H1 (cell line): ENCODE results near the gene SEZ6L. TPM values are rescaled to one million over a fixed set of nuclear protein-coding genes. Genes with fewer than 3 reads are reported as not detected.
A peak's percentile ranks its signal among the peaks of the same experiment; 100 is the strongest.

Source experiments
- CTCF ChIA-PET: fragments of 300-600 bp; sonication (Branson Sonifier 250); formaldehyde crosslinking; loops from one replicate; lab custom pipeline; 2021; ENCODE audit not compliant: partially characterized antibody; lab: Charles Lee
- POLR2A ChIA-PET: fragments of 300-600 bp; sonication (Branson Sonifier 250); formaldehyde crosslinking; loops from one replicate; lab custom pipeline; 2021; ENCODE audit warnings: inconsistent platforms; ENCODE audit not compliant: partially characterized antibody; lab: Charles Lee
- DNase-seq, 2 experiments: peaks; one replicate each; pipeline versions ENCODE4 v3.0.0 to v3.0.0-alpha.2; 2010 to 2022; ENCODE audit warnings: low spot score in 2 of 2, low read depth in 1 of 2, mixed read lengths in 1 of 2
- FAIRE-seq: peaks from 2 replicates; lab custom pipeline; 2011; peaks lifted over from hg19 to GRCh38; lab: Jason Lieb, UNC
- H2AFZ ChIP-seq: 2 replicates; pipeline ENCODE4 v1.8.1; 2012; ENCODE audit warnings: low read length, inconsistent platforms
- H2AK5ac ChIP-seq: 2 replicates; pipeline ENCODE4 v1.6.1; 2013; ENCODE audit warnings: low read depth, low read length
- H2BK120ac ChIP-seq: replicated peaks from 2 replicates; pipeline ENCODE3; 2013; ENCODE audit warnings: low read depth, low read length, inconsistent platforms
- H2BK12ac ChIP-seq: 2 replicates; pipeline ENCODE4 v1.6.1; 2013; ENCODE audit warnings: low read depth, low read length
- H2BK15ac ChIP-seq: 2 replicates; pipeline ENCODE4 v1.6.1; 2013; ENCODE audit warnings: low read length
- H2BK20ac ChIP-seq: 2 replicates; pipeline ENCODE4 v1.6.1; 2013; ENCODE audit warnings: low read length
- H2BK5ac ChIP-seq: 2 replicates; pipeline ENCODE4 v1.6.1; 2013; ENCODE audit warnings: low read depth, low read length
- H3K14ac ChIP-seq: 2 replicates; pipeline ENCODE4 v1.6.1; 2013; ENCODE audit warnings: inconsistent platforms; ENCODE audit not compliant: insufficient read length
- H3K18ac ChIP-seq: 2 replicates; pipeline ENCODE4 v1.6.1; 2013; ENCODE audit warnings: low read length; ENCODE audit errors: extremely low read depth
- H3K23ac ChIP-seq: 2 replicates; pipeline ENCODE4 v1.6.1; 2013; ENCODE audit warnings: inconsistent platforms; ENCODE audit not compliant: insufficient read length
- H3K23me2 ChIP-seq: 2 replicates; pipeline ENCODE4 v1.6.1; 2013; ENCODE audit warnings: low read depth, low read length
- H3K27ac ChIP-seq: 2 replicates; pipeline ENCODE4 v1.6.1; 2011; ENCODE audit warnings: low read depth, low read length, inconsistent platforms
- H3K27me3 ChIP-seq, 4 experiments: replicated peaks in 1 of 4; 1 replicate in 1 of 4; 2 replicates in 3 of 4; pipeline versions ENCODE4 v1.6.1 to v1.8.1; 2011 to 2013; ENCODE audit warnings: low read length in 3 of 4, mild to moderate bottlenecking in 3 of 4, inconsistent platforms in 2 of 4, mixed read lengths in 2 of 4, moderate library complexity in 1 of 4; ENCODE audit not compliant: control insufficient read depth in 3 of 4, insufficient read depth in 3 of 4; ENCODE audit errors: extremely low read depth in 1 of 4
- H3K36me3 ChIP-seq, 4 experiments: 2 replicates each; pipeline versions ENCODE4 v1.6.1 to v1.8.1; 2011 to 2013; ENCODE audit warnings: mild to moderate bottlenecking in 4 of 4, low read length in 3 of 4, moderate library complexity in 2 of 4, control low read depth in 1 of 4, inconsistent platforms in 1 of 4; ENCODE audit not compliant: insufficient read depth in 4 of 4, control insufficient read depth in 2 of 4
- H3K4ac ChIP-seq: replicated peaks from 2 replicates; pipeline ENCODE3; 2013; ENCODE audit warnings: low read length, low read depth, mixed read lengths, inconsistent platforms; ENCODE audit not compliant: insufficient read length
- H3K4me1 ChIP-seq, 4 experiments: replicated peaks in 1 of 4; 1 replicate in 1 of 4; 2 replicates in 3 of 4; pipeline versions ENCODE4 v1.6.1 to v1.8.1; 2011 to 2013; ENCODE audit warnings: low read length in 3 of 4, inconsistent platforms in 2 of 4, mixed read lengths in 1 of 4; ENCODE audit not compliant: insufficient read depth in 4 of 4, control insufficient read depth in 3 of 4
- H3K4me2 ChIP-seq, 2 experiments: 2 replicates each; pipeline versions ENCODE4 v1.6.1 to v1.8.1; 2011 to 2013; ENCODE audit warnings: low read depth in 2 of 2, low read length in 2 of 2, control low read depth in 1 of 2, inconsistent platforms in 1 of 2, mild to moderate bottlenecking in 1 of 2; ENCODE audit not compliant: insufficient read depth in 1 of 2
- H3K4me3 ChIP-seq, 4 experiments: fragments of 200-600, 300-600 bp in 1 of 4; sonication (generic), shearing (Covaris generic), sonication (Bioruptor Twin) in 1 of 4; 2 replicates each; pipeline versions ENCODE4 v1.5.1 to v1.8.1; 2011 to 2016; ENCODE audit warnings: low read length in 4 of 4, low read depth in 3 of 4, control low read depth in 2 of 4, inconsistent platforms in 2 of 4, mild to moderate bottlenecking in 2 of 4, mixed read lengths in 1 of 4, moderate library complexity in 1 of 4; ENCODE audit not compliant: insufficient read depth in 2 of 4; ENCODE audit errors: extremely low read depth in 1 of 4
- H3K56ac ChIP-seq: replicated peaks from 2 replicates; pipeline ENCODE3; 2013; ENCODE audit warnings: low read depth, mild to moderate bottlenecking, mixed read lengths, low read length, inconsistent platforms; ENCODE audit not compliant: insufficient read length
- H3K79me1 ChIP-seq: 2 replicates; pipeline ENCODE4 v1.6.1; 2013; ENCODE audit warnings: low read depth, low read length, control low read depth
- H3K79me2 ChIP-seq, 2 experiments: 2 replicates each; pipeline versions ENCODE4 v1.6.1 to v1.8.1; 2012 to 2013; ENCODE audit warnings: low read length in 2 of 2, mild to moderate bottlenecking in 2 of 2, inconsistent platforms in 1 of 2; ENCODE audit not compliant: insufficient read depth in 2 of 2, control insufficient read depth in 1 of 2
- H3K9ac ChIP-seq, 4 experiments: replicated peaks in 1 of 4; 1 replicate in 1 of 4; 2 replicates in 3 of 4; pipeline versions ENCODE4 v1.6.1 to v1.8.1; 2011 to 2013; ENCODE audit warnings: low read depth in 3 of 4, low read length in 3 of 4, control low read depth in 2 of 4, mild to moderate bottlenecking in 2 of 4, moderate library complexity in 2 of 4, inconsistent platforms in 1 of 4; ENCODE audit errors: extremely low read depth in 1 of 4
- H3K9me3 ChIP-seq, 2 experiments: 2 replicates each; pipeline versions ENCODE4 v1.6.1 to v1.8.1; 2012 to 2013; ENCODE audit warnings: mild to moderate bottlenecking in 2 of 2, moderate library complexity in 2 of 2, control low read depth in 1 of 2, inconsistent platforms in 1 of 2, low read depth in 1 of 2, low read length in 1 of 2, mixed read lengths in 1 of 2; ENCODE audit not compliant: insufficient read depth in 2 of 2
- H4K20me1 ChIP-seq, 2 experiments: replicated peaks in 1 of 2; 2 replicates each; pipeline versions ENCODE3 to v1.8.1; 2011 to 2013; ENCODE audit warnings: inconsistent platforms in 2 of 2, low read length in 2 of 2, mild to moderate bottlenecking in 1 of 2; ENCODE audit not compliant: insufficient read depth in 2 of 2, control insufficient read depth in 1 of 2
- H4K5ac ChIP-seq: 2 replicates; pipeline ENCODE4 v1.6.1; 2013; ENCODE audit warnings: low read length, low read depth, mixed read lengths, inconsistent platforms; ENCODE audit not compliant: insufficient read length
- H4K8ac ChIP-seq: 2 replicates; pipeline ENCODE4 v1.8.0; 2013; ENCODE audit warnings: mild to moderate bottlenecking, moderate library complexity, low read length, inconsistent platforms; ENCODE audit not compliant: insufficient read depth; ENCODE audit errors: extremely low read depth
- H4K91ac ChIP-seq: replicated peaks from 2 replicates; pipeline ENCODE3; 2013; ENCODE audit warnings: low read length, mixed read lengths, inconsistent platforms; ENCODE audit not compliant: insufficient read length
- CBX8 ChIP-seq: fragments of 300-800, 300-1000 bp; sonication (generic); IDR thresholded peaks from 2 replicates; pipeline ENCODE4 v1.7.1; 2016; ENCODE audit warnings: low read depth, low read length, borderline replicate concordance
- KDM1A ChIP-seq: fragments of 200-600, 300-600 bp; sonication (generic); IDR thresholded peaks from 2 replicates; pipeline ENCODE4 v1.7.1; 2016; ENCODE audit warnings: mild to moderate bottlenecking, low read length, borderline replicate concordance
- KDM4A ChIP-seq: IDR thresholded peaks from one replicate; pipeline ENCODE4 v1.7.1; 2012; ENCODE audit warnings: low read depth, mild to moderate bottlenecking, moderate library complexity, low read length, inconsistent platforms; ENCODE audit not compliant: severe bottlenecking
- SIN3A ChIP-seq, 2 experiments: IDR thresholded peaks in 1 of 2; conservative IDR thresholded peaks in 1 of 2; 2 replicates each; pipeline ENCODE4 v1.6.1; 2011 to 2012; ENCODE audit warnings: low read length in 2 of 2, improper control_type of control experiment in 1 of 2, low read depth in 1 of 2, mild to moderate bottlenecking in 1 of 2
- TAF1 ChIP-seq: IDR thresholded peaks from 2 replicates; pipeline ENCODE4 v1.6.1; 2011; ENCODE audit warnings: mild to moderate bottlenecking, low read depth, low read length
- WGBS, 2 experiments: shearing (Covaris generic) in 1 of 2; methylation state at CpG; one replicate each; pipeline versions ENCODE4 v1.1.6 to v1.1.7; 2013 to 2015; ENCODE audit warnings: low lambda C conversion rate in 2 of 2, mixed read lengths in 2 of 2, inconsistent platforms in 1 of 2, low coverage in 1 of 2, missing lambda C conversion rate in 1 of 2; ENCODE audit not compliant: insufficient replicate concordance in 2 of 2, insufficient coverage in 1 of 2, insufficient read length in 1 of 2; ENCODE audit errors: extremely low coverage in 1 of 2, missing lambda C conversion rate in 1 of 2; 5-methylcytosine and 5-hydroxymethylcytosine counted together
- polyA plus RNA-seq, 7 experiments: library from polyadenylated mRNA; depleted of rRNA in 3 of 7; stranded (reverse) in 5 of 7; unstranded in 2 of 7; fragments of >200 nt in 5 of 7; fragments of 200-250 nt in 2 of 7; gene quantifications; 1 replicate in 5 of 7; 2 replicates in 1 of 7; 4 replicates in 1 of 7; pipeline versions ENCODE4 v1.2.1 to v1.2.3, GENCODE V29; 2011 to 2013; ENCODE audit warnings: missing spikeins in 2 of 7, mixed read lengths in 2 of 7
- total RNA-seq: library from RNA; stranded (reverse); fragmentation: NEBNext Ultra II Directional; extraction: Animal tissue kit (Norgen Biotek cat#: 25700); gene quantifications from 2 replicates; pipeline ENCODE4 v1.2.1, GENCODE V29; 2021

The SEZ6L gene
- total and polyA plus RNA-seq, 2 of the 8 experiments (the other 6 are each of a cell fraction or from before 2014, with no cell fraction given), result 0.06 to 0.33 TPM

DNA sequence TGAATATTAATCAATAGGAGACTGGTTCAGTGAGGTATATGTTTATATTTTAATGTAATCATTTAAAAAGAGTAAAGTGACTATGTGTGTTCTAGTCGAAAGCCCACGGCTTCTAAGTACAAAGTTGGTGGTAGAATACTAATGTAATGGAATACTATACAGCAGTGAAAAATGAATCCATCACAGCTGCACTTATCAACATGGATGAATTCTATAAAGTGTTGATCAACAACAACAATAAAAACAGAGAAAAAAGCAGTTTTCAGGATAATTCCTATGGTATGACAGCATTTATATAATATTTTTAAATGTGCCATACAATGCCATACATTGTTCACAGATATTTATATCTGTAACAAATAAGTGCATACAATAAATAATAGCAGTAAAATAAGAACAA lies 114.1 kb downstream of the SEZ6L start:
- no peaks in the 10 kb centered on the region for H3K79me1 ChIP-seq
- H2BK20ac ChIP-seq, result no peak overlapping the region
- no peak overlapping the region for H3K23ac ChIP-seq
- H4K20me1 ChIP-seq, result no peaks in the 10 kb centered on the region
- H3K79me2 ChIP-seq, result no peaks in the 10 kb centered on the region
- H3K27ac ChIP-seq, result no peak overlapping the region
- DNase-seq, result no peak
- no peak overlapping the region for H3K9ac ChIP-seq
- H3K27me3 ChIP-seq, result no peaks in the 10 kb centered on the region
- no peak overlapping the region for H2BK5ac ChIP-seq
- H3K23me2 ChIP-seq, result no peaks in the 10 kb centered on the region
- no peak overlapping the region for H2BK12ac ChIP-seq
- no peak overlapping the region for H3K56ac ChIP-seq
- FAIRE-seq, result no peak
- H3K14ac ChIP-seq, result no peak overlapping the region
- no peak overlapping the region for H3K4ac ChIP-seq
- no peak overlapping the region for H2AFZ ChIP-seq
- no peak overlapping the region for H4K5ac ChIP-seq
- no peak overlapping the region for H4K8ac ChIP-seq
- ChIA-PET CTCF (interaction anchor here (0.8 kb wide), 1 partner anchor 25 kb away, joined by 3 read pairs; no protein-coding TSS in a partner anchor), POLR2A (no interaction called here)
- 0 out of 2 replicates have a peak, but pooled peaks have one; percentile 52 for TF ChIP-seq KDM1A
- no peak for TF ChIP-seq SIN3A (conservative IDR thresholded peaks at IDR 0.05 in 1 of 2, IDR thresholded peaks at IDR 0.05 in 1 of 2; ENCODE audit: low read depth in 1 of 2, low read length in 2 of 2)
- TF ChIP-seq KDM4A, result no peak
- no peak for TF ChIP-seq CBX8
- TF ChIP-seq TAF1, result no peak
- H3K36me3 ChIP-seq, result no peaks in the 10 kb centered on the region
- H2BK15ac ChIP-seq, result no peak overlapping the region
- no peak overlapping the region for H3K4me2 ChIP-seq
- no peak overlapping the region for H3K18ac ChIP-seq
- no peak overlapping the region for H4K91ac ChIP-seq
- no peak overlapping the region for H2AK5ac ChIP-seq
- no peak overlapping the region for H3K4me3 ChIP-seq
- no peaks in the 10 kb centered on the region for H3K9me3 ChIP-seq
- WGBS, 2 experiments, result 89% methylated on average over 2 of the region's 2 CpGs; no CpG with 5 or more reads in 1 of the 2 experiments
- no peaks in the 10 kb centered on the region for H3K4me1 ChIP-seq
- no peak overlapping the region for H2BK120ac ChIP-seq
